NCI-H146 (cell line): ENCODE results near the gene ZNF154.
A peak's percentile ranks its signal among the peaks of the same experiment; 100 is the strongest.

Experiments used
- DNase-seq: peaks from one replicate; lab custom pipeline; 2025; lab: John Stamatoyannopoulos, UW

ZNF154 gene

DNA sequence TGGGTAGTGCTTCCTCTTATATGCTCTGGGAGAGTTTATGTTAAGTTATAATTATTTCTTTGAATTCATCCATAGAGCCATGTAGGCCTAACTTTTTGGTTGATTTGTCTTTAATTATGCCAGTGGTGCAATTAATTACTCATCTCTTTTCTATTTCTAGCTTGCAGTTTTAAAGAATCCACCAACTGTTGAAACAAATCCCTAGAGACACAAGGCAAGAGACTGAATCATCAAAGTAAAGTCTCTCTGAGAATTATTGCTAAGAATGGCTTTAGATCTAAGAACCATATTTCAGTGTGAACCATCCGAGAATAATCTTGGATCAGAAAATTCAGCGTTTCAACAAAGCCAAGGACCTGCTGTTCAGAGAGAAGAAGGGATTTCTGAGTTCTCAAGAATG lies 33.1 kb downstream of the ZNF154 start:
- no peak for DNase-seq

DNA sequence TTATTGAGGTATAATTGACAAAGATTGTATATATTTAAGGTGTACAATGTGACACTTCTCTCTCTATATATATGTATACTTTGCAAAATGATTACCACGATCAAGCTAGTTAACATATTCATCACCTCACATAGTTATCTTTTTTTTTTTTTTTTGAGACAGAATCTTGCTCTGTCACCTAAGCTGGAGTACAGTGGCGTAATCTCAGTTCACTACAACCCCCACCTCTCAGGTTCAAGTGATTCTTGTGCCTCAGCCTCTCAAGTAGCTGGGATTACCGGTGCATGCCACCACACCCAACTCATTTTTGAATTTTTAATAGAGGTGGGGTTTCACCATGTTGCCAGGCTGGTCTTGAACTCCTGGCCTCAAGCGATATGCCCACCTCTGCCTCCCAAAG lies 36.5 kb downstream of the ZNF154 start:
- DNase-seq, result no peak

DNA sequence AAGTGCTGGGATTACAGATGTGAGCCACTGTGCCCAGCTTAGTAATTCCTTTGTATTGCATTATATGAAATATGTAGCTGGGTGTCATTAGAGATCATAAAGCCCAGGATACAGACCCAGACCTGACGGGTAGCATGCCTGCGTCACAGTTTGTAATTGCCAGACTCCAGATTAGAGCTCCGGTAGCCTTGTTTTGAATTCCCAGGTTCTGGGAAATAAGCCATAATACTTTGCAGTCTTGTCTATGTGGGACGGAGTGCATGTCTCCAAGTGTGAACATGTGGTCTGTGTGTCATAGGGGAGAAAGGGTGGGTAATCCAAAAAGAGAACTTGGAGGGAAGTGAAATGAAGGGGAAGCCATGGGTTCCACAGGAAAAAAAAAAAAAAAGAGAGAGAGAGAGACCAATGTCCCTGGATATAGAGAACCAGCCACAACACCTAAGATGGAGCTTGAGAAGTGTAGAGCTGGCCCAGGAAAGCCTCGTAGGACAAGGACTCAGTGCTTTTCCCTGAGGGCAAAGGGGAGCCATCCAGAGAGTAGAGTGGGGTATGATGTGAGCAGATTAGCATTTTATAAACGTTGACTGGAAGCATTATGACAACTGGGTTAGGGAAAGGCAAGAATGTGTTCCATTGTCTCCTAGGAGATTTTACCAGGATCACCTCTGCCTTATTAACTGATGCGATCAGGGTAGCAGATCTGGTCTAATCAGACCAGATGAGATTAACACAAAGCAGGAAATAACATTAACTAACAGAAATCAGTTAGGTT lies 37.7 kb downstream of the ZNF154 start:
- no peak for DNase-seq

DNA sequence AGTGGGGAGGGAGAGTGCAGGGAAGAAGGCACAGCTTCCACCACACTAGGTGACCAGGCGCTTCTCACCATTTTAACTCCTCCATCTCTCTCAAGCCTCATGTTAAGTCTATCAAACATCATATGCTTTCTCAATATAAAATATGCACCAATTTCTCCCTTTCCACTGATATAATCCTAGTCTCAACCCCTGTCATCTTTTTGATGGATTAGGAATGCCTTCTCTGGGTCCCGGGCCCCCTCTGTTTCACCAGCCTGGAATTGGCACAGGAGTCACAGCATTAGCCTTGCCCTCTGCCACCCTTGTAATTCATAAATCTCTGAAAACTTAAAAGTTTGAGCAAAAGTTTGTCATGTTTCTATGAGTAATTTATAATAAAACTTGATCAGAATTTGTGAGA lies 40.4 kb downstream of the ZNF154 start, which contains the start of gene ZSCAN4:
Gene ZSCAN4, plus strand, starts transcription at position 301 of the 400 bp plus-strand sequence. CDS start 7,211 bp downstream, outside the sequence.
- DNase-seq, result no peak

DNA sequence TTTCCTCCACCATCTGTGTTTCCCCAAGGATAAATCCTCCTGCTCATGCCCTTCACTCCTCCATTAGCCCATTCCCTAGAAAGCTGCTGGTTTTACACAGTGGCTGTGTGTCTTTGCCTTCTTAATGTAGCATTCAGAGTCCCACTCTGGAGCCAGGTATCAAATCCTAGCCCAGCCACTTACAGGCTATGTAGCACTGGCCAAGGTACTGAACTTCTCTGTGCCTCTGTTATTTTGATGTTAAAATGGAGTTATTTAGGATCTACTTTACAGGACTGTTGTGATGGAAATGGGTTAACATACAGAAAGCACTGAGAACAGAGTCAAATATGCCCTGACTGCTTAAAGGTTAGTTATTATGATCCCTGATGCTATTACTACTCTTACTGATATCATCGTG lies 41.8 kb downstream of the ZNF154 start:
- no peak for DNase-seq

DNA sequence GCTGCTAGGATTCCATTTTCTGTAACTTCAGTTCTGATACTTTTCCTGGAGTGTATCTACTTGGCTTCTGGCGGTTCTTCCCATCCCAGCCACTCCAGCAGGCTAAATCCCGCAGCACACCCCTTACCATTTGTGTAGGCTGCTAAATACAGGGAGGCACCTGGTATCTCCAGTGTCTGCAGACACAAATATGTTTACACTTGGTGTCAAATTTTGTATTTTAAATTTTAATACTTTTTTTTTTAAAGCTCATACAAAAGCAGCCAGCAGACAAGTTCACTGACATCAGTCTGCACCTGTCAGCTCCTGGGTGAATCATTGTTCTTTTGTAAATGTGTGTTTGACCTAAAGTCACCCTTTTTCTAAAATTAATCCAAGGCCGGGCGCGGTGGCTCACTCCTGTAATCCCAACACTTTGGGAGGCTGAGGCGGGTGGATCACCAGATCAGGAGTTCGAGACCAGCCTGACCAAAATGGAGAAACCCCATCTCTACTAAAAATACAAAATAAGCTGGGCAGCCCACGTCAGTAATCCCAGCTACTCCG lies 43.7 kb downstream of the ZNF154 start:
- DNase-seq, result peak; percentile 92

DNA sequence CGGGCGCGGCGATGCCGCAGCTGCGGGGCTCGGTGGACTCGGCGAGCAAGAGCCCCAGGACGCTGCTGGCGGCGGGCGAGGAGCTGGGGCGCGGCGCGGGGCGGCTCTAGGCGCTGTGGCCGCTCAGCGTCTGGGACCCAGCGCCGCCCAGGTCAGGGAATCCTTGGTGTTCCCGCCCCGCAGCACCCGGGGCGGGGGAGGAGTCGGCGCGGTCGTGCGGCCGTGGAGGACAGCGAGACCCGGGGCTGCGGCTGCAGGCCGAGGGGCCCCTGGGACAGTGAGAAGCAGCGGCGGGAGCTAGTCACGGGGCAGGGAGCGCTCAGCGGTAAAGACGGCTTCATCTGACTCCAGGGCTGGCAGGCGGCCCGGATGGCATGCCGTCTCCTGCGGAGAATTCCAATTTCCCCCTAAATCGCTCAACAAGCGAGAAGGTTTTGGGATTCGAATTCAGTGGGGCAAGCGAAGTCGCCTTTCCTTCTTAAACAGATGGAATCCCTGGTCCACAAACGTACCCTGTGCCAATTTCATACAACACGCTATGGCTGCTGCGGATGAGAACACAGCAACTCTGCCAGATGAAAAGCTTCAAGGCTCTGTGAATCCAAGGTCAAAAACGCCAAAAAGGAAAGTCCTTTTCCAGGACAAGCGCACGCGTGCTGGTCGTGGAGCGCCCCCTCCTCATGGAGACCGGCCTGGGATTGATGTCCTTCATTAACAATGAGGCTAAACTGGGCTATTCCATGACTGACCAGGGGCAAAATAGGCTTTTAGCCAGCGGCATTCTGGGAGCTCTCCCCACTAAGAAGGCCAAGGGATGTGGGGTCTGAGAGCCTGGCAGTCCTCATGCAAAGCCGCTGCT lies 44.5 kb downstream of the ZNF154 start:
- DNase-seq, result peak; percentile 90

DNA sequence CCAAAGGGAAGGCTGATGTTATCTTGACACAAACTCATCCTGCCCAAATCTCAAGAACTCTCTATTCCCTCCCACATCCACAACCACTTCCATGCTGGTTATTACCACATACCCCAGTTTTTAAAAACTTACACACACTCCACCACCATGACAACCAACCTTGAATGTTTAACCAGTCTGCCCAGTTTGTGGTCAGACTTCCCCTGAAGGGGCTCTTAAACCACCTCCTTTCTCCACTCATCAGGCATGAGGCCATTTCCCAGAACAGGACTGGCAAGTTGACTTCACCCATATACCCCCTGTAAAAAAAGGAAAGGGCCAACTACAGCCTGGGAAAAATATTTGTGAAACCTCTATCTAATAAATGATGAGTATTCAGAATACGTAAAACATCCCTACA lies 52.7 kb downstream of the ZNF154 start:
- no peak for DNase-seq

DNA sequence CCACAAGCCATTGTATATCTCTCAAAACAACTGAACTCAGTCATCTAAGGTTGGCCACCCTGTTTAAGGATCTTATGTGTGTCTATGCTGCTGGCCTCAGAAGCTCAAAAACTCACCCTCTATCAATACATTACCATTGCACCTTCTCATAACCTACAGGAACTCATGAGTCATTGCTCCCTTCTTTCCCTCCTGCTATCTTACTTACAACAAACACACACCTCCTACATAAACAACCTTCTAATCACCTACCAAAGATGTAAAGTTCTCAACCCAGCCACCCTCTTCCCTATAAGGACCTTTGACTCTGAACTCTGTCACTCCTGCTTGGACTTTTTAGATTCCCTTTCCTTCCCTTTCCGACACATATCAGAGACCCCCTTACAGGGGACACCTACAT lies 53.6 kb downstream of the ZNF154 start:
- no peak for DNase-seq

DNA sequence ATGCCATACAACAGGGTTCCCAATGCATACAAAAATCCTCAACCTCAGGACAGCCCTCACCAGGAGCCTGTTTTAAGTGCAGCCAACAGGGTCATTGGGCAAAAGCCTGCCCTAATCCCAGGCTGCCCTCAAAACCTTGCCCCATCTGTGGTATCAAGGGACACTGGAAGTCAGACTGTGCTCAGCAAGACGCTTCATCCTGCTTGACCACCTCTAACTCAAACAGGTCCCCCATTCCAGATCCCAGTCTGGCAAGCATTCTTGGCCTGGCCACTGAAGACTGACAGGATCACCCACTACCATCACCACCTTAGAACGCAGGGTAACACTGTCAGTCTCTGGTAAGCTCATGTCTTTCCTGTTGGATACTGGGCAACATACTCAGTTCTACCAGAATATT lies 55.3 kb downstream of the ZNF154 start:
- DNase-seq, result no peak

DNA sequence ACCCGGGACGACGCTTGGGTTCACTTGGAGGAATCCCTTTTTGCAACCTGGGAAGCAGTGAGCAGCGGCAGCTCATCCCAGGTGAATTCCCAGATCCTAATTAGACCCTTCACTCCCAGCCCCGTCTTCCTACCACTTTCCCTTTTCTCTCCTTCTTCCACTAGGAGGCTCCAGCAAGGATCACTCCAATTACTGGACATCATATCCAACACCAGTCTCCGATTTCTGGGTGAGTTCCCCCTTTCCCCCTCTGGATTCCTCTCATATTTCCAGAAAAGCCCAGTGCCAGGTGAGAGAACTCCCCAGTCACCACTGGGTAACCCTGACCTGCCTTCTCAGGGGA lies 57.4 kb downstream of the ZNF154 start:
- peak; percentile 66 for DNase-seq

DNA sequence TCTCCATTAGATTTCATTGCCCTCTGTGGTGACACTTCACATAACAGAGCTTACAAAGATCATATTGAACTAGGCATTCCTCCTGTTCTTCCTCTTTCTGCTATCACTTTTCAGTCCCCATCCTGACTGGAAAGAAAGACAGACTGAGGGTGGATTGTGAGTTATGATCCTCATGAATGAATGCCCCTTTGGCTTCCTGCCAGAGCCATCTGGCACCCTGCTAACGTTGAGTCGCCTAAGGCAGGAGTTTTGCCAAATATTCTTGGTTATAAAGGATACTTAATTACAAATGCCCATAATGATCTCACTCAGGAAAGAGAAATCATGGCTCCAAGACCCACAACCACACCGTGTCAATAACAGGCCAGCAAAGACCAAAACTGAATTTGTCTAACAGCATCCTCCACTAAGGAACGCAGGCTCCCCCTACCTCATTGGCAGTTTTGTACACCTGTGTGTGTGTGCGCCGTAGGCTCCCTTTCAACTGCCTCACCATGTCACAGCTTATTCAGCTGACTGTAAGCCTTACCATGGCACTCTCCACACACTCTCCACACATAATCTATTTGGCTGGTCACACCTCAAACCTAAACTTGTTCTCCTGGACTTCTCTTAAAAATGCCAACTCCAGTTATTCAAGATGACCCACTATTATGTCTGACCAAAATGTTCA lies 60.5 kb downstream of the ZNF154 start:
- peak; percentile 60 for DNase-seq
